HG03280 (cell line): Measurements from ENCODE around the gene PDCD2L.
"Not testable (repeated sequence)": the region's sequence is repeated elsewhere in the genome, so short reads cannot be mapped to it uniquely, and the experiment has no call there.

Experiments
- ATAC-seq: cut with Tn5 transposase; IDR thresholded peaks from one replicate; pipeline ENCODE4 v1.9.1; 2021; ENCODE audit warnings: mild to moderate bottlenecking, moderate library complexity; ENCODE audit not compliant: unreplicated experiment

PDCD2L gene

GRCh38 chr19:34409189-34410164 is 5.3 kb downstream of the PDCD2L start:
- ATAC-seq, result no peak

- no peak for ATAC-seq
These were observed 7.0 kb downstream of the PDCD2L start for GRCh38 chr19:34411216-34411615.

DNA sequence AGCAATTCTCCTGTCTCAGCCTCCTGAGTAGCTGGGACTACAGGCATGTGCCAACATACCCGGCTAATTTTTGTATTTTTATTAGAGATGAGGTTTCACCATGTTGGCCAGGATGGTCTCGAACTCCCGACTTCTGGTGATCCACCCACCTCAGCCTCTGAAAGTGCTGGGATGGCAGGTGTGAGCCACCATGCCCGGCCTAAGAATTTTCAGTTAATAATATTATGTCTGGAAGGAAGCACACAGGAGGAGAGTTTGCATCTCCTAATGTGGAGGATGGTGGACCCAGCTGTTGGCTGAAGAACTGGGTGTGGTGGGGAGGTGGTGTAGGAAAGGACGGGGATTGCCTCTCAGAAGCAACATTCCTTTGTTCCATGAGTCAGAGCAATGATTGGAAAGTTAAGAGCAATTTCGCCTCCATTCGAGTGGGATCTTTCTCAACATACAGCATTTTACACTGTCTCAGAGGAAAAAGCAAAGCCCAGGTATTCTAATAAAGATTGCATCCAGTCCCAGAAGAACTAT is 11.9 kb downstream of the PDCD2L start:
- ATAC-seq, result no peak

DNA sequence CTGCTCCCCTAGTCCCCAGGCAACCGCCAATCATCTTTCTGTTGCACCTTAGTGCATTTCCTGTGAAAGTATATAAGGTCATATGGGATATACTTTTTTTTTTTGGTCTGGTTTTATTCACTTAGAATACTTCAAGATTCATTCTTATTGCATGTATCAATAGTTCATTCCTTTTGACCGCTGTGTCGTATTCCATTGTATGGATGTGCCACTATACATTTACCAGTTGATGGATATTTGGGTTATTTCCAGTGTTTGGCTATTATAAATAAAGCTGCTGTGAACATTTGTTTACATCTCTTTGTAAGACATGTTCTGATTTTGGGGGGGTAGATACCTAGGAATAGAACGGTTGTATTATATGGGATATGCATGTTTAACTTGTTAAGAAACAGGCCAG is 14.1 kb downstream of the PDCD2L start:
- ATAC-seq, result no peak

GRCh38 chr19:34426096-34426661 is 22.0 kb downstream of the PDCD2L start:
- no peak for ATAC-seq

GRCh38 chr19:34428549-34429285 is 24.5 kb downstream of the PDCD2L start:
- peak; percentile 44 for ATAC-seq

DNA sequence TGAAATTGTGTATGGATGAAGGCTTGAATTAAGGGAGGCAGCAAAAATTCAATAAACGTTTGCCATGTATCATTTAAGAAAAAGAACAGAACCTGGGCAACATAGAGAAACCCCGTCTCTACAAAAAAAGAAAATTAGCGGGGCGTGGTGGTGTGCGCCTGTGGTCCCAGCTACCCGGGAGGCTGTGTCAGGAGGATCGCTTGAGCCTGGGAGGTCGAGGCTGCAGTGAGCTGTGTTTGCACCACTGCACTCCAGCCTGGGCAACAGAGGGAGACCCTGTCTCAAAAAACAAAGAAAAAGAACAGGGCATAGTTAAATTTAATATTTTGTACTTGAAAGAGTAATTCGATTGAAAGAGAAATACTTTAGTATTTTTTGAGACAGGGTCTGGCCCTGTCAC is 25.4 kb downstream of the PDCD2L start:
- ATAC-seq, result no peak

DNA sequence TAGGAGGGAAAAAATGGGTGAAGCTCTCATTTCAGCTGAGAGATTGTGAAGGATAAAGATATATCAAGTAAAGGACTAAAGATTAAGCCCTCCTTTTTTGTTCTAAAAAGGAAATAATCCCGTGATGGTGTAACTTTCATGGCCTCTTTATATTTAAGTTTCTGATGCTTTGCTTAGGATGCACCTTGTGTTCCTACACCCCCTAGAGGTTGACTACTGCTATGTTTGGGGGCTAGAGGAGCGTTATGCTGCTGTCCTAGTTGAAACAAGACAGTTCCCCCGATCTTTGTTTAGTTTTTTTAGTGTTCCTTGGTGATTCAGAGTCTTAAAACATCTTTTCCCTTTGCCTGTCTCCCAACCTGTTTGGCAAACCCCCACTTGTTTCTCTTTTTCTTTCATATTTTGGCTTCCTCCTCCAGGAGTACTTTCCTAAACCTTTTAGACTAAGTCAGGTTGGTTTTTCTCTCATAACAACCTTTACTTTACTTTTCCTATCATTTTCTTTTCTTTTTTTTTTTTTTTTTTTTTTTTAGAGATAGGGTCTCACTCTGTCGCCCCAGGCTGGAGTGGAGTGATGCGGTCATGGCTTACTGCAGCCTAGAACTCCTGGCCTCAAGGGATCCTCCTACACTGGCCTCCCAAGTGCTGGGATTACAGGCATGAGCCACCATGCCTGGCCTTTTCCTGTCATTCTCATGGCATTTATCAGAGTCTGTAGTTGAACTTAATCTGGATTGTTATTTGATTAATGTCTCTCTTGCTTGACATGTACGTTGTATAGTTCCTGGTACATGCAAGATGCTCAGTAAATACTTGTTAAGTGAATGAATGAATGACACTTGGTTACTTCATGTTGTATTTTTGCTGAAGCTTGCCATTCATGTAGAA is 26.8 kb downstream of the PDCD2L start:
- ATAC-seq, result no peak

- no peak for ATAC-seq
These were observed 27.6 kb downstream of the PDCD2L start for GRCh38 chr19:34431681-34432402.

DNA sequence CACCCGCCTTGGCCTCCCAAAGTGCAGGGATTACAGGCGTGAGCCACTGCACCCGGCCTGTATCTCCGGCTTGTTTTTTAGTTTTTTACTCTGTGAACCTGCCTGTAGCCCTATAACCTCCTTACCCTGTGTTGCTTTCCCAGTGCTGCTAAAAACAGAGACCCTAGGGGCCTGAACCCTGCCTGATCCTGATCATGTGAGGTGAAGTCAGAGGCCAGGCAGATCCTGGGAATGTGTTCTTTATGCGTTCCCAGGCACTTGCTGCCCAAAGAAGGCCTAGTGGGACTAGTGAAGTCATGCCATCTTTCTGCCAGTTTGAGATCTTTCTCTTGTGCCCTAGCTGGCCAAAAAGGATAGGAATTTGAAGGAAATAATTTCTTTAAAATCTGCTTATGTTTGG is 28.6 kb downstream of the PDCD2L start:
- ATAC-seq, result no peak

GRCh38 chr19:34436716-34437115 is 32.5 kb downstream of the PDCD2L start:
- no peak for ATAC-seq

DNA sequence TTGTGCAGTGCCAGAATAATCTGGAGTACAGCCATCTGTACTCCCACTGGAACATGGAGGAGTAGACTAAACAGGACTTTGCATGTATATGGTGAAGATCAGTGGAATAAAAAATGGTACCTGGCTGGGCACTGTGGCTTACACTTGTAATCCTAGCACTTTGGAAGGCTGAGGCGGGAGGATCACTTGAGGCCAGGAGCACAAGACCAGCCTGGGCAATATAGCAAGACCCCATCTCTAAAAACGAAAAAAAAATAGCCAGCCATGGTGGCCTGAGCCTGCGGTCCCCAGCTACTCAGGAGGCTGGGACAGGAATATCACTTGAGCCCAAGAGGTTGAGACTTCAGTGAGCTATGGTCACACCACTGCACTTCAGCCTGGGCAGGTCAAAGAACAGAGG is 44.0 kb downstream of the PDCD2L start:
- no peak for ATAC-seq

- ATAC-seq, result no peak
These were observed 48.5 kb downstream of the PDCD2L start for GRCh38 chr19:34452723-34453122.

GRCh38 chr19:34454091-34454490 is 49.9 kb downstream of the PDCD2L start:
- ATAC-seq, result no peak

DNA sequence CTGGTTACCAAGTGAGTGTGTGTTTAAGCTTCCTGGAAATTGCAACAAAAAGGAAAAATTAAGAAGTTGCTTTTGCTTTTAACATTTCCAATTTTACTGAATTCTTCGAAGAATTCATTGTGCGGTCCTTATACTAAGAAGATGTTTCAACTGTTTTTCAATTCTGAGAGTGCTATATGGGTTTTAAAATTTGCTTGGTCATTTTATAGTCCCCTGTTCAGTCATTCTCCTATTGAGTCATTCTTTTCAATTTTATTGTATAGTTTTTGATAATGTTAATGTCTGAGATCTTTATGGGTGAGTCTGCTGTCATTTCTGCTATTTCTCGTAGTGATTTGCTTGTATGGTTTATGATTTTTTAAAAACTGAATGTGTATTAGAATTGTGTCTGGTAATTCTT is 50.5 kb downstream of the PDCD2L start:
- ATAC-seq, result no peak

DNA sequence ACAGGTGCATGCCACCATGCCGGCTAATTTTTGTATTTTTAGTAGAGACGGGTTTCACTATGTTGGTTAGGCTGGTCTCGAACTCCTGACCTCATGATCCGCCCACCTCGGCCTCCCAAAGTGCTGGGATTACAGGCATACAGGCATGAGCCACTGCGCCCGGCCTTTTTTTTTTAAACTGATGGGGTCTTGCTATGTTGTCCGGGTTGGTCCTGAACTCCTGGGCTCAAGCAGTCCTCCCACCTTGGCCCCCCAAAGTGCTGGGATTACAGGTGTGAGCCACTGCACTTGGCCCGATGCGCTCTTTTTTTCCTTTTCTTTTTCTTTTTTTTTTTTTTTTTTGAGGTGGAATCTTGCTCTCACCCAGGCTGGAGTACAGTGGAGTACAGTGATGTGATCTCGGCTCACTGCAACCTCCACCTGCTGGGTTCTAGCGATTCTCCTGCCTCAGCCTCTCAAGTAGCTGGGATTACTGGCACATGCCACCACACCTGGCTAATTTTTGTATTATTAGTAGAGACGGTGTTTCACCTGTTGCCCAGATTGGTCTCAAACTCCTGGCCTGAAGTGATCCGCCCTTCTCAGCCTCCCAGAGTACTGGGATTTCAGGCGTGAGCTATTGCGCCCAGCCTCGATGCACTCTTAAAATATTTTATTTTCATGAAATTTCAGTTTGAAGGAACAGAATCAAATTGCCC is 51.7 kb downstream of the PDCD2L start:
- ATAC-seq, result not testable (repeated sequence)

DNA sequence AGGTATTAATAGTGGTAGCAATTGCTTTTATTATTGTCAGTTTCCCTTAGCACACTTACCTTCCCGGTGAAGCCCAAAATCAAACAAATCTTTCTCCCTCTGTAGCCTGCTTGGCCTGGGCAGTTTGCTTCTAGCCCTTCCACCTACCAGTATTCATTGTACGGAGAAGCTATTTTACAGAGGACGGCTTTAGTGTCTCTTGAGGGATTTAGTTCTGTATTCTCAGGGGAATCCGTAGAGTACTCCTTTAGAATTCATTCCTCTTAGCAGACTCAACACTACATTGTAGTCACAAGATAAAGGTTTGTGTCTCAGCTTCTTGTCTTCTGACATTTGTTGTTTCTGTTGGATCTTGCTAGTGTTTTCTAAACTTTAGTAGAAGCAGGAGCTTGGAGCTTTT is 53.2 kb downstream of the PDCD2L start:
- ATAC-seq, result no peak

DNA sequence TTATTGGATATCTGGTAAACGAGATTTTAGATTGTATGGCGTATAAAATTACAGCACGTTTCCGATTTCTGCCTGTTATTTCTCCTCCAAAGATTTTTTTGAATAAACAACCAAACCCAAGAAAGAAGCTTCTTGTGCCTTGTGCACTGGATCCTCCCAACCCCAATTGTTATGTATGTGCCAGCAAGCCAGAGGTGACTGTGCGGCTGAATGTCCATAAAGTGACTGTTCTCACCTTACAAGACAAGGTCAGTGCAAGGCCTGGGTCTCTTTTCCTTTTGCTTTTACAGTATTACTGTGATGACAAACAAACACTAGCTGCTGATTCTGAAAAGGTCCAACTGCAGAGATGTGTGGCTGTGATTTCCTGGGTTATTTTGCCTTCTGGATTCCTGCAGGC is 54.5 kb downstream of the PDCD2L start:
- ATAC-seq, result no peak

DNA sequence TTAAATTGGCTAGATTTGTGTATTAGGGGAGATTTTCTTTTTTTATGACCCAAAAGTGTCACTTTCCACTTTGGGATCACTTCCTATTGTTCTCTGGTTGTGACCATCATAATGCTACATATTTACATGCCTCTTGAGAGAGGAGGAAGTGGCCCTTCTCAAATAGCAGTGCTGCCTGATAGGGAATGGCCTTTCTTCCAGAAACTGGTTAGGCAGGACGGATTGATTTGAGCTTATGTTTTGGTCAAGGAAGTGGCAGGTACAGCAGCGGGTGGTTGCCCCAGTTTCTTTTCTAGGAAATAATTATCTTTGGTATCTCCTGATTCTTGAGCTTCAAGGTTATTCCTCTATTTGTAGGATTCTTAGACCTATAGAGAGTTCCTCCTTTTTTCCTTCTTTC is 55.4 kb downstream of the PDCD2L start:
- ATAC-seq, result no peak
